Osteocyte (in vitro differentiated cells): ENCODE measurements around the gene F12. TPM values are rescaled to one million over a fixed set of nuclear protein-coding genes. Genes with fewer than 3 reads are reported as not detected.

Experiments
- DNase-seq: peaks from one replicate; pipeline ENCODE4 v3.0.0; 2021; ENCODE audit warnings: mixed read lengths; ENCODE audit not compliant: unreplicated experiment; ENCODE audit errors: extremely low spot score
- H3K27ac Mint-ChIP-seq: one replicate; pipeline ENCODE4 v1.8.0; 2021; ENCODE audit warnings: mild to moderate bottlenecking, mixed read lengths; ENCODE audit not compliant: unreplicated experiment
- H3K27me3 Mint-ChIP-seq: one replicate; pipeline ENCODE4 v1.8.0; 2021; ENCODE audit warnings: mixed read lengths; ENCODE audit not compliant: unreplicated experiment
- H3K36me3 Mint-ChIP-seq: one replicate; pipeline ENCODE4 v1.8.0; 2021; ENCODE audit warnings: mixed read lengths; ENCODE audit not compliant: unreplicated experiment
- H3K4me1 Mint-ChIP-seq: one replicate; pipeline ENCODE4 v1.8.0; 2021; ENCODE audit warnings: mixed read lengths; ENCODE audit not compliant: unreplicated experiment
- H3K4me3 Mint-ChIP-seq: one replicate; pipeline ENCODE4 v1.8.0; 2021; ENCODE audit warnings: mild to moderate bottlenecking, moderate library complexity, mixed read lengths; ENCODE audit not compliant: unreplicated experiment
- H3K9me3 Mint-ChIP-seq: one replicate; pipeline ENCODE4 v1.8.0; 2021; ENCODE audit warnings: mixed read lengths; ENCODE audit not compliant: unreplicated experiment
- total RNA-seq: library from RNA; stranded (reverse); gene quantifications from 2 replicates; pipeline ENCODE4 v1.2.1, GENCODE V29; 2021
- TF ChIP-seq, protein P1 (sequence below): fragments of 200-600 bp; sonication (generic); IDR thresholded peaks from 2 replicates; pipeline ENCODE4 v1.5.0; 2021; ENCODE audit warnings: antibody characterized with exemption, mild to moderate bottlenecking, moderate library complexity

F12 gene
- total RNA-seq, 1 donor from 2014 or later, result 1.5 TPM

DNA sequence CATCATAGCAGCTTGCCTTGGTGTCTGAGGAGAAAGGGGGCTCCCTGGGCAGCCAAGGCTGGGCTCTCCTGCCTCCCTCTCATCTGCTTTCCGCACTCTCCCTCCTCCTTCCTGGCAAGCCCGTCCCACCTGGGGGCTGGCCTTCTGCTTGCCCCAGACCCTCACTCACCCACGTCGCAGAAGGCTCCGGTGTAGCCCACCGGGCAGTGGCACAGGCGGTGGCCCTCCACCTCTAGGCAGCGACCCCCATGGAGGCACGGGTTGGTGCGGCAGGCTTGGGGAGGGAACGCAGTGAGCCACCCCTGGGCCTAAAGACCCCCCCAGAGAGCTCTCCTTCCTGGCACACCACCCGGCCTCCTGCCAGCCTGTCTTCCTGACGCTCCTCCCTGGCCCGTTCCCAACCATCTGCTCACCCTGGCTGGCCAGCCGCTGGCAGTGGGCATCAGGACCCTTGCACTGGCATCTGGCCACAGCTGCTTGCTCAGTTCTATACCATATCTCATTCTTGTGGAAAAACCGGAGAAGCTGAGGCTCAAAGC, 4.7 kb downstream of the F12 start:
- H3K36me3 Mint-ChIP-seq, result no peaks in the 10 kb centered on the region
- peaks cover 16% of the 10 kb centered on the region for H3K4me1 Mint-ChIP-seq
- no peaks in the 10 kb centered on the region for H3K9me3 Mint-ChIP-seq
- H3K27ac Mint-ChIP-seq, result no peak overlapping the region
- peak overlapping the region; percentile 70 for H3K4me3 Mint-ChIP-seq
- TF ChIP-seq, protein P1, sequence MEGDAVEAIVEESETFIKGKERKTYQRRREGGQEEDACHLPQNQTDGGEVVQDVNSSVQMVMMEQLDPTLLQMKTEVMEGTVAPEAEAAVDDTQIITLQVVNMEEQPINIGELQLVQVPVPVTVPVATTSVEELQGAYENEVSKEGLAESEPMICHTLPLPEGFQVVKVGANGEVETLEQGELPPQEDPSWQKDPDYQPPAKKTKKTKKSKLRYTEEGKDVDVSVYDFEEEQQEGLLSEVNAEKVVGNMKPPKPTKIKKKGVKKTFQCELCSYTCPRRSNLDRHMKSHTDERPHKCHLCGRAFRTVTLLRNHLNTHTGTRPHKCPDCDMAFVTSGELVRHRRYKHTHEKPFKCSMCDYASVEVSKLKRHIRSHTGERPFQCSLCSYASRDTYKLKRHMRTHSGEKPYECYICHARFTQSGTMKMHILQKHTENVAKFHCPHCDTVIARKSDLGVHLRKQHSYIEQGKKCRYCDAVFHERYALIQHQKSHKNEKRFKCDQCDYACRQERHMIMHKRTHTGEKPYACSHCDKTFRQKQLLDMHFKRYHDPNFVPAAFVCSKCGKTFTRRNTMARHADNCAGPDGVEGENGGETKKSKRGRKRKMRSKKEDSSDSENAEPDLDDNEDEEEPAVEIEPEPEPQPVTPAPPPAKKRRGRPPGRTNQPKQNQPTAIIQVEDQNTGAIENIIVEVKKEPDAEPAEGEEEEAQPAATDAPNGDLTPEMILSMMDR, result no peak
- H3K27me3 Mint-ChIP-seq, result peaks cover 19% of the 10 kb centered on the region
- no peak for DNase-seq

DNA sequence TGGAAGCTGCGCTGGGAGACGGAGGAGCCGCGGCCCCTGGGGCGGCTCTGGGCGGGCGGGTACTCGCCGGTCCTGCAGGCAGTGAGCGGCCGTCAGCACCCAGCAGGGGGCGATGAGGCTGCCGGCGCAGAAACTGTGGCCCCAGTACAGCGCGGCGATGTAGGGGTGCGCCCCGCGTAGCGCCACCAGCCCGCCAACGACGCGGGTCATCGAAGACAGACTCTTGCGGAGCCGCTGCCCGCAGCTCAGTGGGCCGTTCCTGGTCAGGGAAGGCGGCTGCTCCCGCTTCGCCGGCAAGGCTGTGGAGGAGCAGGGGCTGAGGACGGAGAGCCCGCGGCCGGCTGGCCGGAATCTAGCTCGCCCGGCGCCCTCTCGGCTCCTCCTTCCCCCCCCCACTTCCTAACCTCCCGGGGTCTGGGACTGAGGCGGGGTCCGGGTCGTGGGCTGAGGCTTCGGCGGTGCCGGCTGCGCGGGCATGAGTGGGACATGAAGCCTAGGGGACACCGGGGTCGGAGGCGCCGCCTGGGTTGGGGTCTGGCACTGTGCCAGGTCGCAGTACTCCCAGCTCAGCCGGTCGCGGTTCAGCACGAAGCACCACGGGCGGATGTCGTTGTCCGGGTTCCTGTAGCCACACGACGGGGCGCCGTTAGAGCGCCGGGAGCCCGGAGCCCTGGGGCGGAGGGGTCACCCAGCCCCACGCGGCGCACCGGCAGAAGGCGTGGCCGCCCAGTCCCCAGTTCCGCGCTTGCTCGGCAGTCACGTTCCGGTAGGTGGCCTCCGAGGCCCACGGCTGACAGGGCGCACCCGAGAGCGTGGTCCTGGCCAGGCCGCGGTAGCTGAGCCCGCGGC, 5.3 kb downstream of the F12 start:
- Mint-ChIP-seq H3K4me3 (peak overlapping the region; percentile 70), H3K4me1 (peaks cover 16% of the 10 kb centered on the region), H3K27ac (no peak overlapping the region), H3K27me3 (peaks cover 19% of the 10 kb centered on the region), H3K36me3 (no peaks in the 10 kb centered on the region), H3K9me3 (no peaks in the 10 kb centered on the region)
- TF ChIP-seq, protein P1, result peak; percentile 65
- peak; percentile 90 for DNase-seq

GRCh38 chr5:177403102-177403791, 6.1 kb downstream of the F12 start:
- TF ChIP-seq, protein P1, result no peak
- DNase-seq, result no peak
- H3K4me3 Mint-ChIP-seq, result peak overlapping the region; percentile 70
- H3K27me3 Mint-ChIP-seq, result peaks cover 19% of the 10 kb centered on the region
- no peaks in the 10 kb centered on the region for H3K9me3 Mint-ChIP-seq
- H3K36me3 Mint-ChIP-seq, result no peaks in the 10 kb centered on the region
- H3K4me1 Mint-ChIP-seq, result peaks cover 16% of the 10 kb centered on the region
- no peak overlapping the region for H3K27ac Mint-ChIP-seq

DNA sequence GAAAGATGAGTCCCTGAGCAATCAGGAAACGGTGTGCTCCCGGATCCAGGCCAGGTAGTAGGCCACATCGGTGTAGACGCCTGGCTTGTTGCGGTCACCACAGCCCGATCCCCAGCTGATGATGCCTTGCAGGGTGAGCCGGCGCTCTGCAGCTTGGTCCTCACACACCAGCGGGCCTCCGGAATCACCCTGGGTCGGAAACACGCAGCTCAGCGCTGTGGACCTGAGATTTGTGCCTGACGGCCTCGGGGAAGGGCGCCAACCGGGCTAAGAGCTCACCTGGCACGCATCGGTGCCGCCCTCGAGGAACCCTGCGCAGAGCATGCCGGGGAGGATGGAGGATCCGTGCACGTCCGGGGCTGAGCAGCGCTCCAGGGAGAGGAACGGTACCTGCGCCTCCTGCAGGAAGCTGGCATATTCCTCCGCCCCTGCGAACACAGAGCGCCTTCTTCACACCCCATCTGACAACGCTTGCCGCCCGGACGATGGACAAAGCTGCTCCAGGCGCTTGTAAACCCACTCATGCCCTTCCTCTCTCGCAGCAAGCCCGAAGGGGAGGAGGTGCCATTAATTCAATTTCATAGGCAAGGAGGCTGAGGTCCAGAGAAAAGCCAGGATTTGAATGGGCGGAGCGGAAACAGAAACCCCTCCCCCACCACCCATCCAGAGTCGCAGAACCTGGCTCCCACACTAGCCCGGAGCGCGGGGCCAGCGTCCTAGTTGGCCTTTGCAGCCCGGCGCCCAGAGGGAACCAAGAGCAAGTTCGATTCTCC, 6.9 kb downstream of the F12 start:
- peak overlapping the region; percentile 70 for H3K4me3 Mint-ChIP-seq

More for the DNA sequence above, 6.9 kb downstream of the F12 start:
- DNase-seq, result no peak
- no peaks in the 10 kb centered on the region for H3K36me3 Mint-ChIP-seq
- H3K27ac Mint-ChIP-seq, result no peak overlapping the region
- TF ChIP-seq, protein P1, result peak; percentile 62
- H3K4me1 Mint-ChIP-seq, result peaks cover 16% of the 10 kb centered on the region
- H3K27me3 Mint-ChIP-seq, result peaks cover 19% of the 10 kb centered on the region
- H3K9me3 Mint-ChIP-seq, result no peaks in the 10 kb centered on the region
